ENCODE results near the gene FARS2.

- no peak for TF ChIP-seq ATF3 (IDR thresholded peaks at IDR 0.05)
- TF ChIP-seq ATF3 (CRISPR knock-in tag; conservative IDR thresholded peaks at IDR 0.05) = no peak
- no peak for TF ChIP-seq NR3C1 (CRISPR knock-in tag; IDR thresholded peaks at IDR 0.05)
- TF ChIP-seq SREBF1 (IDR thresholded peaks at IDR 0.05; ENCODE audit: borderline replicate concordance, low read depth, low read length) = no peak
- no peak for TF ChIP-seq TCF3 (CRISPR knock-in tag; IDR thresholded peaks at IDR 0.05)
- TF ChIP-seq, protein P1, sequence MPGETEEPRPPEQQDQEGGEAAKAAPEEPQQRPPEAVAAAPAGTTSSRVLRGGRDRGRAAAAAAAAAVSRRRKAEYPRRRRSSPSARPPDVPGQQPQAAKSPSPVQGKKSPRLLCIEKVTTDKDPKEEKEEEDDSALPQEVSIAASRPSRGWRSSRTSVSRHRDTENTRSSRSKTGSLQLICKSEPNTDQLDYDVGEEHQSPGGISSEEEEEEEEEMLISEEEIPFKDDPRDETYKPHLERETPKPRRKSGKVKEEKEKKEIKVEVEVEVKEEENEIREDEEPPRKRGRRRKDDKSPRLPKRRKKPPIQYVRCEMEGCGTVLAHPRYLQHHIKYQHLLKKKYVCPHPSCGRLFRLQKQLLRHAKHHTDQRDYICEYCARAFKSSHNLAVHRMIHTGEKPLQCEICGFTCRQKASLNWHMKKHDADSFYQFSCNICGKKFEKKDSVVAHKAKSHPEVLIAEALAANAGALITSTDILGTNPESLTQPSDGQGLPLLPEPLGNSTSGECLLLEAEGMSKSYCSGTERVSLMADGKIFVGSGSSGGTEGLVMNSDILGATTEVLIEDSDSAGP (CRISPR knock-in tag; IDR thresholded peaks at IDR 0.05) = no peak
- TF ChIP-seq, protein P2, sequence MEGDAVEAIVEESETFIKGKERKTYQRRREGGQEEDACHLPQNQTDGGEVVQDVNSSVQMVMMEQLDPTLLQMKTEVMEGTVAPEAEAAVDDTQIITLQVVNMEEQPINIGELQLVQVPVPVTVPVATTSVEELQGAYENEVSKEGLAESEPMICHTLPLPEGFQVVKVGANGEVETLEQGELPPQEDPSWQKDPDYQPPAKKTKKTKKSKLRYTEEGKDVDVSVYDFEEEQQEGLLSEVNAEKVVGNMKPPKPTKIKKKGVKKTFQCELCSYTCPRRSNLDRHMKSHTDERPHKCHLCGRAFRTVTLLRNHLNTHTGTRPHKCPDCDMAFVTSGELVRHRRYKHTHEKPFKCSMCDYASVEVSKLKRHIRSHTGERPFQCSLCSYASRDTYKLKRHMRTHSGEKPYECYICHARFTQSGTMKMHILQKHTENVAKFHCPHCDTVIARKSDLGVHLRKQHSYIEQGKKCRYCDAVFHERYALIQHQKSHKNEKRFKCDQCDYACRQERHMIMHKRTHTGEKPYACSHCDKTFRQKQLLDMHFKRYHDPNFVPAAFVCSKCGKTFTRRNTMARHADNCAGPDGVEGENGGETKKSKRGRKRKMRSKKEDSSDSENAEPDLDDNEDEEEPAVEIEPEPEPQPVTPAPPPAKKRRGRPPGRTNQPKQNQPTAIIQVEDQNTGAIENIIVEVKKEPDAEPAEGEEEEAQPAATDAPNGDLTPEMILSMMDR (IDR thresholded peaks at IDR 0.05 in 2 of 3, conservative IDR thresholded peaks at IDR 0.05 in 1 of 3; ENCODE audit: insufficient read depth in 2 of 3, low read depth in 1 of 3, low read length in 3 of 3) = no peak
- no peak for TF ChIP-seq TCF7 (IDR thresholded peaks at IDR 0.05; ENCODE audit: borderline replicate concordance)
- TF ChIP-seq RFX5 (IDR thresholded peaks at IDR 0.05; ENCODE audit: low read depth, low read length) = no peak
Measured at GRCh38 chr6:5249451-5250122, 11.7 kb upstream of the FARS2 start.
